ENCODE data around the gene BAK1.

GRCh38 chr6:33590531-33591198, 10.6 kb upstream of the BAK1 start:
- TF ChIP-seq CTCF (conservative IDR thresholded peaks at IDR 0.05; ENCODE audit: low read depth, low read length) (no peak), POLR2A (IDR thresholded peaks at IDR 0.05; ENCODE audit: low read depth, low read length) (no peak), ELK1 (IDR thresholded peaks at IDR 0.05; ENCODE audit: borderline replicate concordance, low read depth, low read length) (no peak), BHLHE40 (IDR thresholded peaks at IDR 0.05; ENCODE audit: low read depth, low read length) (no peak)
- TF ChIP-seq, protein P1, sequence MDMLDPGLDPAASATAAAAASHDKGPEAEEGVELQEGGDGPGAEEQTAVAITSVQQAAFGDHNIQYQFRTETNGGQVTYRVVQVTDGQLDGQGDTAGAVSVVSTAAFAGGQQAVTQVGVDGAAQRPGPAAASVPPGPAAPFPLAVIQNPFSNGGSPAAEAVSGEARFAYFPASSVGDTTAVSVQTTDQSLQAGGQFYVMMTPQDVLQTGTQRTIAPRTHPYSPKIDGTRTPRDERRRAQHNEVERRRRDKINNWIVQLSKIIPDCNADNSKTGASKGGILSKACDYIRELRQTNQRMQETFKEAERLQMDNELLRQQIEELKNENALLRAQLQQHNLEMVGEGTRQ (IDR thresholded peaks at IDR 0.05; ENCODE audit: low read depth, low read length), result no peak
